GM21360 (cell line): ENCODE results near the gene TOMT.
"Not testable (repeated sequence)": the region's sequence is repeated elsewhere in the genome, so short reads cannot be mapped to it uniquely, and the experiment has no call there.

Experiments used
- ATAC-seq: cut with Tn5 transposase; IDR thresholded peaks from one replicate; pipeline ENCODE4 v1.9.1; 2021; ENCODE audit warnings: mild to moderate bottlenecking, moderate library complexity; ENCODE audit not compliant: unreplicated experiment

TOMT gene

DNA sequence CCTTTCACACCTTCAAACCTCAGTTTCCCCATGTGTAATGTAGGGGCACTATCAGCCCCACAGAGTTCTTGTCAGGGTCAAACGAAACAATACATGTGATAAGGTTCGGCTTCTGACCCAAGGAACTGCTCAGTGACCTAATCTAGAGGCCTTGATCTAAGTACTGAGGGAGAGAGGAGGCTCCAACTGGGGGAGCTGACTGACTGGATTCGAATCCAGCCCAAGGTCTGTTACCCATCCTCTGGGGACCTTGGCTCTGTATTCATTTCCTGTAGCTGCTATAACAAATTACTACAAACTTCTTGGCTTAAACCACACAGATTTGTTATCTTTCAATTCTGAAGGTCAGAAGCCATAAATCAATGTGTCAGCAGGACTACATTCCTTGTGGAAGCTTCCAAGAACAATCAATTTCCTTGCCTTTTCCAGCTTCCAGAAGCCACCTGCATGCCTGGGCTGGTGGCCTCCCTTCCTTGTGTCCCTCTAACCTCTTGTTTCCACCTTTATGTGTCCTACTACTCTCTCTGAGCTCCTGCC lies 17.5 kb downstream of the TOMT start:
- no peak for ATAC-seq

DNA sequence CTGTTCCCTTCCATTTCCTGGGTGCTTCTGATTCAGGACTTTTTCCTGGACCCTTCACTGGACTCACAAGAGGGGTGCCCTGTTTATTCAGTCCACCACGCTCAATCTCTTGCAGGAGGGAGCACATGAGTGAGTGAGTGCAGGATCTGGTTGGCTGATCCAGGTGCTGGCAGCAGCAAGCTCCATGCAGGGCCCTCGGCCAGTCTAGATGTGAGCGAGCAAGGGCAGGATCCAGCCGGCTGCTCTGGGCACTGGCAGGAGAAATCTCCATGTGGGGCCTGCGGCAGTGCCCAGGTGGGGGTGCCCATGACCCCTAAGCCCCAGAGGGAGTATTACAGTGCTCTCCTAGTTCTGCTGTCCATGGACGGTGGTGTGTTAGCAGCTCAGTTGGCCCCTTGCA lies 18.3 kb downstream of the TOMT start:
- no peak for ATAC-seq

DNA sequence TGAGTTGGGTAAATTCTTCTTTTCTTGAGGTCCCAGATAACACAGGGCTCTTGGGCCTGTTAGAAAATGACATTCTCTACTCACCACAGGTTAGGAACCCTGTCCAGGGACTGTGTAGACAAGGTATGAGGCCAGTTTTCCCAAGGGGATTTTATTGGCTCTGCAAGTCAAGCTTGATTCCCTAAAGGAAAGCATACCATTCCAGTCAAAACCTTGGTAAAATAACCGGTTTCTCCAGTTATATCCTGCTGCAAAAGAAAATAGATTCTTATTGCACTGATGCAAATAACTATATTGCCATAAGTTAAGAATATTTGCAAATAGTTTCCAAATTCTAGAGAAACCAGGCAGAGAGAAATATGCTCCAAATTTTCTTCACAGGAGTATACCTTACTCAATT lies 20.2 kb downstream of the TOMT start:
- ATAC-seq: no peak

DNA sequence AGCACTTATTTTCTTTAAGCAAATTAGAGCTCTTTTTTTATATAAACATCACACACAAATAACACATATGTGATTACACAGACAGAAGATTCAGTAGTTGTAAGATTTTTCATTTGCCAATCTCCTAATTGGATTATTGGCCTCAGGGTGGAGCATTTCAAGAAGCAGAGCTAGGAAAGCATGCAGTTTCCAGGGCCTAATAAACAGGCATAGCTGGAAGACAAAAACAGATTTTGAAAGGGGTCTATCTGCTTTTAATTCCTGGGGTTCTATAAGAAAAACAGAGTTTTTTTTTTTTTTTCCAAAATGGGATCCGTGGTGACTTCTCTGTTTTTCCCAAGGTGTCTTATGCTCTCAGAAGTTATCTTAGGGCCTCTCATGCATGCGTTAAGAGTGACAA lies 22.2 kb downstream of the TOMT start:
- ATAC-seq: no peak

DNA sequence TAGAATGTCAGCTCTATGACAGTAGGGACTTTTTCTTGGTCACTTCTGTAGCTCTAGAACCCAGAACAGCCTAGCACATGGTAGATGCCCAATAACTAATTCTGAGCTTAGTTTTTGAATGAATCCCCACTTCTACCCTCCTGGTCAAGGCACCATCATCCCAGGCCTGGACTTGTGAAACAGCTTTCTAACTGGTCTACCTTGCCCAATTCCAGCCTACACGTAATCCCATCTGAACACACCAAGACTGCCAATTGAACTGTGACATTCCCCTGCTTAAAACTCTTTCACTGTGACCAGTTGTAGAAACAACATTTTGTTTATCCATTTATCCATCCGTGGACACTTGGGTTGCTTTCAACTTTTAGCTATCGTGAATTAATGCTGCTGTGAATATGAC lies 23.7 kb downstream of the TOMT start:
- no peak for ATAC-seq

DNA sequence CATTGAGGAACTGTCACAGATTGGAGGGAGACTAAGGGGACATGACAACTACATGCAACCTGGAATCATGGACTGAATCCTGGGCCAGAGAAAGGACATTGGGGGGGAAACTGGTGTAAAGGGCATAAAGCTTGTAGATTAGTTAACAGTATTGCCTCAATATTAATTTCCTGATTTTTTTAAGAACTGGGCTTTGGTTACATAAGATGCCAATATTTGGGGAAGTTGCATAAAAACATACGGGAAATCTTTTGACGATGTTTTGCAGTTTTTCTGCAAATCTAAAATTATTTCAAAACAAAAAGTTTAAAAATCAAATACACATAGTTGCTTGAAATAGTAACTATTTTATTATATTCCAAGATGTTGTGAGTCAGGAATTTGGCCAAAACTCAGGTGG lies 26.9 kb downstream of the TOMT start:
- no peak for ATAC-seq

DNA sequence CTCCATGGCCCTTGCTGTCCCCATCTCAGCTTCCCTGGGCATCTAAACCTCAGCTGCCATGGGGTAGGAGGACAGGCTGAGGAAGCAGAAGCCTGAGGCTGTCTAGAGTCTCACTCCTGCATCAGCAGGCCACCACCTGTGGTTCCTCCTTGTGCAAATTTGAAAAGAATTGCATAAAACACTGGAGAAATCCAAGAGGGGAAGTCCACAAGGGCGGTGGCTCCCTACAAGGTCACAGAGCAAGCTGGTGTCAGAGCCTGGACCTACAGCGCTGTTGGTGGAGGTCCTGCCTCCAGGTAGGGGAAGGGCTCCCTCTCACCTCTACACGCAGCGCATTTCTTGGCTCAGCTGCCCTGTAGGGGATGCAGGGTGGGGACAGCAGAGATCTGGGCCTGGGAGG lies 29.7 kb downstream of the TOMT start, which contains the start of gene FOLR3:
Gene FOLR3, plus strand, starts transcription at position 253 of the 400 bp plus-strand sequence. CDS start 228 bp downstream, outside the sequence.
- ATAC-seq: not testable (repeated sequence)

DNA sequence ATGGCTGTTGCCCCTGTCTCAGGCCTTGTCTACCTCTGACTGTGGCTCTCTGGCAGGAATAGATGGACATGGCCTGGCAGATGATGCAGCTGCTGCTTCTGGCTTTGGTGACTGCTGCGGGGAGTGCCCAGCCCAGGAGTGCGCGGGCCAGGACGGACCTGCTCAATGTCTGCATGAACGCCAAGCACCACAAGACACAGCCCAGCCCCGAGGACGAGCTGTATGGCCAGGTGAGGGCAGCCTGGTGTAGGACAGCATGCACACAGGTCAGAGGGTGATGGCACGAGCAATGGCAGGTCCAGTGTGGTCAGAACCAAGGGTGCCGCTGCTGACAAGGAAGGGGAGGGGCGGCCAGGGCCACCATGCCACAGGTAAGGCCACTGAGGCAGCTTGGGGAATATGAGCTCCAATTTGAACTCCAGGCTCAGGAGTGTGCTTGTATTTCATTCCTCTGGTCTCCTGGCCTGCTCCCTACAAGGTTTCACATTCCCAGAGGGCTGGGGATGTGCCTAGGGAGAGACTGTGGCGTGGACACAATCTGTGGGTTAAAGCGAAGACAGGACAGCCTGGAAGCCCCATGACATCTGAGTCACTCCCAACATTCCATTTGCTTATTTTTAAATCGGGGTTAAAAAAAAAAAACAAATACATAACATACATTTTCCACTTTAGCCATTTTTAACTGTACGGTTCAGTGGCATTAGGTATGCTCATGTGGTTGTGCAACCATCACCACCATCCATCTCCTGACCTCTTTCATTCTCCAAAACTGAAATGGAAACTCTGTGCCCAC lies 30.4 kb downstream of the TOMT start:
- ATAC-seq: no peak

DNA sequence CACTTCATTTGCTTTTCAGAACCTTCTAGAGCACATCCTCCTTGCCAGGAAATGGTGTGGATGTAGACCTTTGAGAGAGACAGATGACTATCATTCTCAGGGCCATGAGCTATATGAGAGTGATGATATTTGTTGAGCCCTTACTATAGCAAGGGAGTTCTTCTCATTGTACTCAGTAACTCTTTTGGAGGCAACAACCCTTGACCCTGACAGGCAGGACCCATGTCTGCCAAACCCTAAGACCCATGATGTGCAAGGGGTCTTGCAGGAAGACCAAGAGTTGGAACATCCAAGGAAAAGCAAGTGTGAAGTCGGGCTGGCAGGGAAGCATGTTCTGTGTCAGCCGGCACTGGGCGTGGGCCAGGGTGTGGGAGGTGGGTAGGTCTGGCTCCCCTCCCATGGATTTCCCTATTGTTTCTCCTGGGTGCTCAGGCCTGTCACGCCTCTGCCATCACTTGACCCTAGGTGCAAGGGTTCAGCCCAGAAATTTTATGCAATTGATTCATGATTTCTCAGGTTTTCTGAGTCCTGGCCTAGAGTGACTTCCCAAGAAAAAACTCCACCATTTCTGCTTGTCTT lies 31.0 kb downstream of the TOMT start:
- no peak for ATAC-seq

DNA sequence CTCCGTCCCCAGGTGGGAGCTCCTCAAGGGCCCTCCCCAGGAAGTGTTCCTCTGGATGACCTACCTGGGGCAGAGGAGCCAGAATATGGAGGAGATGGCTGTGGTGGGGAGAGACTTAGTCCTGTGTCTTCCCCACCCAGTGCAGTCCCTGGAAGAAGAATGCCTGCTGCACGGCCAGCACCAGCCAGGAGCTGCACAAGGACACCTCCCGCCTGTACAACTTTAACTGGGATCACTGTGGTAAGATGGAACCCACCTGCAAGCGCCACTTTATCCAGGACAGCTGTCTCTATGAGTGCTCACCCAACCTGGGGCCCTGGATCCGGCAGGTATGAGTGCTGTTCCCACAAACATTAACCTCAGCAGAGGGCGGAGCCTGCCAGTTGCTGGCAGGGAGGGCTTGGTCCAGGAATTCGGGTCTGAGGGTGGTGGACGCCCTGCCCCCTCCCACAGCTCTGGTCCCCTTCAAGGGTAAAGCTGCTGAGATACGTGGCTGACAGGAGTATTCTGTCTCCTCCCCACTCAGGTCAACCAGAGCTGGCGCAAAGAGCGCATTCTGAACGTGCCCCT lies 33.2 kb downstream of the TOMT start:
- ATAC-seq: no peak

DNA sequence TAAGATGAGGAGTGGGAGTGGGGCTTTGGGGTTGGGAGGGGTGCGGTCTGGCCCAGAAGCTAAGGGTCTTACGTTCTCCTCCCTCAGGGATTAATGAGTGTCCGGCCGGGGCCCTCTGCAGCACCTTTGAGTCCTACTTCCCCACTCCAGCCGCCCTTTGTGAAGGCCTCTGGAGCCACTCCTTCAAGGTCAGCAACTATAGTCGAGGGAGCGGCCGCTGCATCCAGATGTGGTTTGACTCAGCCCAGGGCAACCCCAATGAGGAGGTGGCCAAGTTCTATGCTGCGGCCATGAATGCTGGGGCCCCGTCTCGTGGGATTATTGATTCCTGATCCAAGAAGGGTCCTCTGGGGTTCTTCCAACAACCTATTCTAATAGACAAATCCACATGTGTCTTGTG lies 33.8 kb downstream of the TOMT start:
- ATAC-seq: no peak

DNA sequence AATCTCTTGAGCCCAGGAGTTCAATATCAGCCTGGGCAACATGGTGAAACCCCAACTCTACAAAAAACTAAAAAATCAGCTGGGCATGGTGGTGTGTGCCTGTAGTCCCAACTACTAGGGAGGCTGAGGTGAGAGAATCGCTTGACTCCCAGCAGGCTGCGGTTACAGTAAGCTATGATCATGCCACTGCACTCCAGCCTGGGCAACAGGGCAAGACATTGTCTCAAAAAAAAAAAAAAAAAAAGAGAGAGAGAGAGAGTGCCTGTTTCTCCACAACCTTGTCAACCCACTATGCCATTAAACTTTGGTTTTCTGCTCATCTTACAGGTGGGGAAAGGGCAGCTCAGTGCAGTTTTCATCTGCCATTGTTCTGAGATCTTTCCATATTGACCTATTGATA lies 34.9 kb downstream of the TOMT start:
- no peak for ATAC-seq

DNA sequence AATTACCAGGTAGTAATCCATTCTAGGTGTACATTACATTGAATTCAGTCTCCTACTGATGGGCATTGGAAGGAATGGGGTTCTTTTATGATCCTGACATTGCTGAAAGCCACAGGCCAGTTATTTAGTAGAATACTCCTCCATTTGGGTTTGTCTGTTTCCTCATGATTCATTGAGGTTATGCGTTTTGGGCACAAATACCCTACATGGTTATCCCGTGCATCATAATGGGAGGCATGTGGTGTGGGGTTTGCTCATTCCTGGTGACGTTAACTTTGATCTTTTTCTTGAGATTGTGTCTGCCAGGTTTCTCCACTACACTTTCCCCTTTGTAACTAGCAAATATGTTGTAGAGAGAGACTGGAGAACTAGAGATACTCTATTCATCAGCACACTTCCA lies 35.3 kb downstream of the TOMT start:
- ATAC-seq: no peak

DNA sequence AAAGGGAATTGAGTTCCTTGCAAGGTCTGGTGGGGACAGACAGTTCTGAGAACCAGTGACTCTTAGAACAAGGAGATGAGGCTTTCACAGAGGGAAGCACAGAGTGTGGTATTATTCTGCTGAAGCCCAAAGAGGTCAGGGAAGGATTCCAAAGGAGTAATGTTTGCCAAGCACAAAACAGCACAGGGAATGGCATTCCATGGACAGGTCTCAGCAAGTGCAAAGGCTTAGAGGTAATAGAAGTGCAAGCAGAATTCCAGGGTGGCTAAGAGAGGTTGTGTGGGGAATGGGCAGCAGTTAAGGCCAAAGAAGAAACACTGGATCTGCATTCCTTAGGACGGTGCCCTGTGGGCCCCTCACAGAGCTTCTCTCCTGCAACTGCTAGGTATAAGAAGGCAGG lies 36.4 kb downstream of the TOMT start:
- not testable (repeated sequence) for ATAC-seq

DNA sequence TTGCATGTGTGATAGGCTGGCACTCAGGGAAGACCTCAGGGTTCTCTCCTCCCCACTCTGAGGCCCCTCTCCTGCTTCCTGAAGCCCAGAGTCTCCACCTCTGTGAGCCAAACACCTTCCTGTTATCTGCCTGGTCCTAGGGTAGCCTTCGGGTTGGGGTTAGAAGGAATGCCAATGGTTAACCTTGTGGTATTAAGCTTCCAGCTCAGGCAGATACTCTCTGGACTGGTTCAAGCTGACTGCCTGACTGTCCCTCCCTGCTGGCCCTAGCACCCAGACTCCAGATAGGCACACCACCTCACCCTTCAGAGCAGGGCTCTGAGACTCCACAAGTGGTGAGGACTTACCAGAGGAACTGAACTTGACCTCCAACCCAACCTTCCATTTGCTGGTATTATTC lies 36.8 kb downstream of the TOMT start:
- not testable (repeated sequence) for ATAC-seq

DNA sequence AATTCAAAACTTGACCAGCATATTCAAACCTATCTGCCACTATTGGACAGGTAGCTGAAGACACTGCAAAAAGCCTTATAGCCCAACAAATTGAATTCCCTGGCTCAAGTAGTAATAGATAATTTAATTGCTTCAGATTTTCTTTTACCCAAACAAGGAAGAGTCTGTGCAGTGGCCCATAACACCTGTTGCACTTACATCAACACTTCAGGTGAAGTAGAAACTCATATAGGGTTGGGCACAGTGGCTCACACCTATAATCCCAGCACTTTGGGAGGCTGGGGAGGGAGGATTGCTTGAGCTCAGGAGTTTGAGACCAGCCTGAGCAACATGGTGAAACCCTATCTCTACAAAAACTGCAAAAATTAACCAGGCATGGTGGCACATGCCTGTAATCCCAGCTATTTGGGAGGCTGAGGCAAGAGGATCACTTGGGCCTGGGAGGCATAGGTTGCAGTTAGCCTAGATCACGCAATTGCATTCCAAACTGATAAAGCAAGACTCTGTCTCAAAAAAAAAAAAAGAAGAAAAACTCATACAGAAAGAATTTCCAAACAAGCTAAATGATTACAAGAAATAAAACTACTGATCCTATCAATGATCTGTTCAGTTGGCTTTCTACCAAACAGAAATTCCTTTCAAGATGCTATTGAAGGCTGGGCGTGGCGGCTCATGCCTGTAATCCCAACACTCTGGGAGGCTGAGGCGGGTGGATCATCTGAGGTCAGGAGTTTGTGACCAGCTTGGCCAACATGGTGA lies 39.3 kb downstream of the TOMT start:
- ATAC-seq: no peak

DNA sequence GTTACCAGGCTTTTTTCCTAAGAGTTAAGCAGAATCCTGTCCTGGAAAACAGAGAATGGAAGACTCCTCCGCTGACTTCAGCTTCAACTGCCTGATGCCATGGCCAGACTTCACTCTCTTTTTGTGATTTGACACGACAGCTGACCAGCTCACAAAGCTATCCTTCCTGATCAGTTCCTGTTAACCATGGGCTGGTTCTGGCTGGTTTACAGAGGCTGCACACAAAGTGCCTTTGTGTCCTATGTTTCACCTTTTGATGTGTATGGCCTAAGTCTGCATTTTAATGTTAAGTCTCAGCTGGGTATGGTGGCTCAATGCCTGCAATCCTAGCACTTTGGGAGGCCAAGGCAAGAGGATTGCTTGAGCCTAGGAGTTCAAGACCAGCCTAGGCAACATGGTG lies 40.9 kb downstream of the TOMT start:
- no peak for ATAC-seq

DNA sequence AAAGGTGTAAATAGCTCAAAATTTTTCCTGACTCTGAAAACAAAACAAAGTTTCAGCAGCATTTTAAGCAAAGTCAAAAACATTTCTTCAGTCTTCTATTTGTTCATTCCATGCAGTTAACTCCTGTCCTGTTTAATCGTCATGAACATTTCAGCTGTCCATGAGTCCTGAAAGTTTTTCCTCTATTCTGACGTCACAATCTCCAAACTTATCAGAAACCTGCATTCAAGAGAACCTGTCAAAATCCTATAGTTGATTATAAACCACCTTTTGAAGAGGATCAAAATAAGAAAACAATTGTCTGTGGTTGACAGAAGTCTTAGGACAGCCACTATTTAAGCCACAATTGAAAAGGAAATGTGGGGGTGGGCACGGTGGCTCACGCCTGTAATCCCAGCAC lies 45.2 kb downstream of the TOMT start:
- no peak for ATAC-seq

DNA sequence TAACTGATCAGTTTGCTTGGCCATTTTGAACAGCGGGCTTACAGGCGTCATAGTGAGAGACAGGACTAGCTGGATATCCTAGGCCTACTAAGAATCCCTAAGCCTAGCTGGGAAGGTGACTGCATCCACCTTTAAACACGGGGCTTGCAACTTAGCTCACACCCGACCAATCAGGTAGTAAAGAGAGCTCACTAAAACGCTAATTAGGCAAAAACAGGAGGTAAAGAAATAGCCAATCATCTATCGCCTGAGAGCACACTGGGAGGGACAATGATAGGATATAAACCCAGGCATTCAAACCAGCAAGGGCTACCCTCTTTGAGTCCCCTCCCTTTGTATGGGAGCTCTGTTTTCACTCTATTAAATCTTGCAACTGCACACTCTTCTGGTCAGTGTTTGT lies 48.1 kb downstream of the TOMT start:
- not testable (repeated sequence) for ATAC-seq

DNA sequence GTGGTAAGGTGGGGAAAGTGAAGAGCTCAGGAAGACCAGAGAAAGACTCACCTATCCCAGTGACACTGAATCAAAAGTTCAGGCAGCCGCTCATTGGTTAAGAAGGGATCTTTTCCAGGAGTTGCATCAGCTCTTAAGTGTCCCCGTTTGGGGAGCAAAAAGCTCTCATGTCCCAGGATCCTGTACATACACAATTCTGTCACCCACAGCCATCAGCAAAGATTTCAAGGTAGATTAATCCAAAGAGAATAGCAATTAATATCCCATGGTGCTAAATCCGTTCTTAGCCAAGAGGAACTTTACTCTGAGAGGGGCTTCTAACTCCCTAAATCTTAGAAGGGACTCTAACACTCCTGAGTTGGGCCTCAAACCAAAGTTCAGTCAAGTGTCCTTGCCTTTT lies 49.1 kb downstream of the TOMT start:
- ATAC-seq: no peak

DNA sequence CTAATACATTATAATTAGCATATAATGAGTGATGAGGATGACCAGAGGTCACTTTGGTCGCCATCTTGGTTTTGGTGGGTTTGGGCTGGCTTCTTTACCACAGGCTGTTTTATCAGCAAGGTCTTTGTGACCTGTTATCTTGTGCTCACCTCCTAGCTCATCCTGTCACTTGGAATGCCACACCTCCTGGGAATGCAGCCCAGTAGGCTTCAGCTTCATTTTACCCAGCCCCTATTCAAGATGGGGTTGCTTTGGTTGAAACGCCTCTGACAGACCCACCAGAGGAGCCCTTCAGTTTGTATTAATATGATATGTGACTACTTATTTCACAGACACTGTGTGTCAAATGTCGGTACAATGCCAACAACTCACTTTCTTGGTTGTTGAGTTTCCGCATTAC lies 50.0 kb downstream of the TOMT start:
- no peak for ATAC-seq
